Panc1 (cell line): Measurements from ENCODE around the gene SLC24A4. TPM values are rescaled to one million over a fixed set of nuclear protein-coding genes. Genes with fewer than 3 reads are reported as not detected.

ENCODE experiments used
- ATAC-seq: fragments of 200-7000 bp; cut with Tn5 transposase; 2 replicates; pipeline ENCODE4 v1.9.1; 2020; ENCODE audit warnings: mild to moderate bottlenecking, moderate library complexity
- BruUV-seq: library from RNA; stranded (reverse); fragments of 400-500 nt; replicated peaks from 2 replicates; lab custom pipeline; 2021; lab: Mats Ljungman, UMichigan
- CTCF ChIA-PET: fragments of 300-600 bp; sonication (Branson Sonifier 250); formaldehyde crosslinking; loops from one replicate; lab custom pipeline; 2022; ENCODE audit warnings: antibody characterized with exemption; lab: Charles Lee
- POLR2A ChIA-PET: fragments of 300-600 bp; sonication (Branson Sonifier 250); formaldehyde crosslinking; loops from one replicate; lab custom pipeline; 2022; ENCODE audit warnings: antibody characterized with exemption; lab: Charles Lee
- DNase-seq: peaks from one replicate; pipeline ENCODE4 v3.0.0-alpha.2; 2010; ENCODE audit warnings: low read depth, low spot score
- H3K27ac ChIP-seq: 2 replicates; pipeline ENCODE4 v1.5.1; 2011; ENCODE audit warnings: mild to moderate bottlenecking, low read length, inconsistent platforms
- H3K27me3 ChIP-seq: fragments of 200-500 bp; sonication (Bioruptor generic); 2 replicates; pipeline ENCODE4 v1.6.0; 2014; ENCODE audit warnings: low read length, inconsistent platforms; ENCODE audit not compliant: control insufficient read depth, insufficient read depth
- H3K36me3 ChIP-seq: fragments of 200-500 bp; sonication (Bioruptor generic); 2 replicates; pipeline ENCODE4 v1.5.1; 2014; ENCODE audit warnings: inconsistent platforms, mild to moderate bottlenecking, low read length, moderate library complexity; ENCODE audit not compliant: control insufficient read depth, insufficient read depth
- H3K4me1 ChIP-seq: 2 replicates; pipeline ENCODE4 v1.5.1; 2011; ENCODE audit warnings: inconsistent platforms, mild to moderate bottlenecking, low read length, moderate library complexity; ENCODE audit not compliant: control insufficient read depth, insufficient read depth
- H3K4me3 ChIP-seq, 2 experiments: 2 replicates each; pipeline ENCODE4 v1.5.1; 2011 to 2012; ENCODE audit warnings: low read depth in 2 of 2, low read length in 2 of 2, mild to moderate bottlenecking in 2 of 2, inconsistent platforms in 1 of 2, moderate library complexity in 1 of 2
- H3K9me3 ChIP-seq: fragments of 200-500 bp; sonication (Bioruptor generic); 2 replicates; pipeline ENCODE4 v1.5.1; 2014; ENCODE audit warnings: low read depth, mild to moderate bottlenecking, inconsistent platforms, low read length, moderate library complexity; ENCODE audit not compliant: control insufficient read depth, insufficient read depth
- CTCF ChIP-seq: fragments of 450-650 bp; IDR thresholded peaks from 2 replicates; pipeline ENCODE4 v1.5.1; 2017; ENCODE audit warnings: mild to moderate bottlenecking
- POLR2AphosphoS5 ChIP-seq: IDR thresholded peaks from 2 replicates; pipeline ENCODE4 v1.6.1; 2012; ENCODE audit warnings: mild to moderate bottlenecking, low read depth, low read length, moderate library complexity
- REST ChIP-seq, 2 experiments: IDR thresholded peaks; 2 replicates each; pipeline ENCODE4 v1.6.1; 2011 to 2012; ENCODE audit warnings: low read depth in 2 of 2, control low read depth in 1 of 2, low read length in 1 of 2, mild to moderate bottlenecking in 1 of 2, moderate library complexity in 1 of 2; ENCODE audit not compliant: insufficient read depth in 1 of 2
- SIN3A ChIP-seq: IDR thresholded peaks from 2 replicates; pipeline ENCODE4 v1.6.1; 2012; ENCODE audit warnings: low read depth, mild to moderate bottlenecking, low read length, moderate library complexity, borderline replicate concordance; ENCODE audit not compliant: insufficient read depth
- TCF7L2 ChIP-seq: IDR thresholded peaks from 2 replicates; pipeline ENCODE4 v1.6.1; 2011; ENCODE audit warnings: mild to moderate bottlenecking, low read depth, low read length, inconsistent platforms
- in situ Hi-C: cut with HindIII; loops from 2 replicates; pipeline ENCODE4 v1.10.0; 2016; ENCODE audit warnings: low sequenced_read_pairs, low pct_unique_long_range_greater_than_20kb
- intact Hi-C: fragments of 100-400 bp; cut with micrococcal nuclease; formaldehyde crosslinking; loops from one replicate; pipeline ENCODE4 v1.10.0; 2022; ENCODE audit not compliant: unreplicated experiment
- total RNA-seq: library from RNA; stranded (reverse); gene quantifications from one replicate; pipeline ENCODE4 v1.2.1, GENCODE V29; 2021; ENCODE audit not compliant: unreplicated experiment

Gene SLC24A4
- total RNA-seq, 1 experiment from 2014 or later = not detected

- in situ Hi-C loops (no loop called here), intact Hi-C loops (no loop called here)
- BruUV-seq = no TSS peak
- no peaks in the 10 kb centered on the region for H3K9me3 ChIP-seq
- CTCF ChIA-PET = no interaction called here
- no peaks in the 10 kb centered on the region for H3K27me3 ChIP-seq
- no peak overlapping the region for H3K4me3 ChIP-seq
- DNase-seq (no peak), ATAC-seq (no peak)
- no peak overlapping the region for H3K27ac ChIP-seq
- POLR2A ChIA-PET = no interaction called here
- no peaks in the 10 kb centered on the region for H3K4me1 ChIP-seq
- no peak for TF ChIP-seq POLR2AphosphoS5
- no peak for TF ChIP-seq TCF7L2
- TF ChIP-seq REST (IDR thresholded peaks at IDR 0.05; ENCODE audit: insufficient read depth in 1 of 2, low read depth in 2 of 2, low read length in 1 of 2) = no peak
- no peak for TF ChIP-seq CTCF
- no peak for TF ChIP-seq SIN3A
- H3K36me3 ChIP-seq = no peaks in the 10 kb centered on the region
Observed at GRCh38 chr14:92404938-92405337, 82.0 kb downstream of the SLC24A4 start.

- intact Hi-C loops (no loop called here), in situ Hi-C loops (no loop called here)
- no peak overlapping the region for H3K27ac ChIP-seq
- no peak overlapping the region for H3K4me3 ChIP-seq
- no peak for TF ChIP-seq POLR2AphosphoS5
- CTCF ChIA-PET = no interaction called here
- no TSS peak for BruUV-seq
- H3K36me3 ChIP-seq = no peaks in the 10 kb centered on the region
- ATAC-seq = no peak
- DNase-seq = no peak
- POLR2A ChIA-PET = no interaction called here
- no peaks in the 10 kb centered on the region for H3K27me3 ChIP-seq
- no peaks in the 10 kb centered on the region for H3K9me3 ChIP-seq
- no peaks in the 10 kb centered on the region for H3K4me1 ChIP-seq
Observed at GRCh38 chr14:92407410-92407809, 84.4 kb downstream of the SLC24A4 start.

GRCh38 chr14:92409043-92409442 is 86.1 kb downstream of the SLC24A4 start:
- Histone ChIP-seq H3K27ac (no peak overlapping the region), H3K9me3 (no peaks in the 10 kb centered on the region), H3K36me3 (no peaks in the 10 kb centered on the region), H3K27me3 (no peaks in the 10 kb centered on the region), H3K4me3 (no peak overlapping the region), H3K4me1 (no peaks in the 10 kb centered on the region)
- in situ Hi-C loops (no loop called here), intact Hi-C loops (no loop called here)
- ATAC-seq (no peak), DNase-seq (no peak)
- POLR2A ChIA-PET = no interaction called here
- no TSS peak for BruUV-seq
- TF ChIP-seq POLR2AphosphoS5 (no peak), SIN3A (no peak), CTCF (no peak), TCF7L2 (no peak), REST (IDR thresholded peaks at IDR 0.05; ENCODE audit: insufficient read depth in 1 of 2, low read depth in 2 of 2, low read length in 1 of 2) (no peak)
- CTCF ChIA-PET = no interaction called here
